CD4-positive, CD25-positive, alpha-beta regulatory T cell (primary cell): Measurements from ENCODE around the gene NHSL2. TPM values are rescaled to one million over a fixed set of nuclear protein-coding genes. Genes with fewer than 3 reads are reported as not detected.
A peak's percentile ranks its signal among the peaks of the same experiment; 100 is the strongest.

Experiments
- ATAC-seq, 2 donors: fragments of 150-1000 bp; cut with Tn5 transposase; one replicate each; pipeline ENCODE4 v1.10.0; 2021; ENCODE audit warnings: low read depth in 2 of 2, moderate number of reproducible peaks in 2 of 2, moderate library complexity in 1 of 2
- DNase-seq, 3 donors: peaks; one replicate each; pipeline versions ENCODE4 v3.0.0 to v3.0.0-alpha.2; 2012 to 2022; ENCODE audit warnings: mixed read lengths in 1 of 3
- H3K27ac ChIP-seq: one replicate; pipeline ENCODE4 v1.7.0; 2013; ENCODE audit warnings: mild to moderate bottlenecking, low read length; ENCODE audit not compliant: insufficient read depth, poor library complexity, severe bottlenecking
- H3K27me3 ChIP-seq: one replicate; pipeline ENCODE4 v1.7.0; 2013; ENCODE audit warnings: low read length; ENCODE audit not compliant: control insufficient read depth, insufficient read depth
- H3K36me3 ChIP-seq: one replicate; pipeline ENCODE4 v1.7.0; 2013; ENCODE audit warnings: mild to moderate bottlenecking, low read length, moderate library complexity; ENCODE audit not compliant: control insufficient read depth, insufficient read depth
- H3K4me1 ChIP-seq: 2 replicates; pipeline ENCODE4 v1.7.0; 2013; ENCODE audit warnings: mild to moderate bottlenecking, low read length; ENCODE audit not compliant: insufficient read depth, control insufficient read depth, poor library complexity, severe bottlenecking
- H3K4me3 ChIP-seq: one replicate; pipeline ENCODE4 v1.7.0; 2013; ENCODE audit warnings: low read depth, mild to moderate bottlenecking, low read length, moderate library complexity
- H3K9me3 ChIP-seq, 2 experiments: 1 replicate in 1 of 2; 2 replicates in 1 of 2; pipeline ENCODE4 v1.7.0; 2013; ENCODE audit warnings: low read length in 2 of 2, mild to moderate bottlenecking in 1 of 2, moderate library complexity in 1 of 2; ENCODE audit not compliant: control insufficient read depth in 2 of 2
- H3K27ac Mint-ChIP-seq, 3 donors: one replicate each; pipeline ENCODE4 v1.8.0; 2020 to 2022; ENCODE audit warnings: mild to moderate bottlenecking in 3 of 3, mixed read lengths in 3 of 3, moderate library complexity in 2 of 3
- H3K27me3 Mint-ChIP-seq: one replicate; pipeline ENCODE4 v1.8.0; 2022; ENCODE audit warnings: mild to moderate bottlenecking, mixed read lengths
- H3K36me3 Mint-ChIP-seq: one replicate; pipeline ENCODE4 v1.8.0; 2020; ENCODE audit warnings: mixed read lengths
- H3K4me1 Mint-ChIP-seq, 4 donors: one replicate each; pipeline ENCODE4 v1.8.0; 2020 to 2022; ENCODE audit warnings: mixed read lengths in 4 of 4, mild to moderate bottlenecking in 1 of 4
- H3K4me3 Mint-ChIP-seq, 4 donors: one replicate each; pipeline ENCODE4 v1.8.0; 2020 to 2022; ENCODE audit warnings: mild to moderate bottlenecking in 4 of 4, mixed read lengths in 4 of 4, moderate library complexity in 3 of 4
- H3K9me3 Mint-ChIP-seq, 7 donors: one replicate each; pipeline ENCODE4 v1.8.0; 2020 to 2022; ENCODE audit warnings: mixed read lengths in 7 of 7, mild to moderate bottlenecking in 3 of 7, moderate library complexity in 2 of 7
- polyA plus RNA-seq, 4 donors: library from polyadenylated mRNA; unstranded; fragments of 300-500 nt; fragmentation: Illumina TruSeq; gene quantifications; one replicate each; pipeline ENCODE4 v1.2.3, GENCODE V29; 2021
- total RNA-seq: library from RNA; stranded (reverse); gene quantifications from one replicate; pipeline ENCODE4 v1.2.3, GENCODE V29; 2022

Gene NHSL2
- total and polyA plus RNA-seq, 5 donors from 2014 or later: 1.5 to 6.7 (median 2.2) TPM

DNA sequence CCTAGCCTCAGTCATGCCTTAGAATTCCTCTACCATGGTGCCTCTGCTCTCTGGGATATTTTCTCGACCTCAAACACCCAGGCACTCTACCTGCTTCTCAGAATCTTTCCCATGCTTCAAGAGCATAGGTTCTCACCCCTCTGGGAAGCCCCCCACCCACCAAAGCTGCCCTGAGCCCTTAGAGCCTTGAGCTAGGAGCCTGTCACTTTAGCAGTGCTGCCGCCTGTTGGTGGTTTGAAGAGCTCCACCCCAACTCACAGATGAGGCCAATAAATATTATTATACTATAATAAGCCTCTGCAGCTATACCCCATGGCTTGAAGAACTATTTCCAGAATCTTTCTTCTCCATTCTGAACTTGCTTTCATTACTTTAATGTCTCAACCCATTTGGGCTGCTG is 111.3 kb downstream of the NHSL2 start:
- Mint-ChIP-seq H3K27ac (no peak overlapping the region), H3K27me3 (peaks cover 9% of the 10 kb centered on the region), H3K36me3 (no peaks in the 10 kb centered on the region), H3K4me1 (peaks cover 0 to 6% (median 2%) of the 10 kb centered on the region in 4 donors), H3K4me3 (no peak overlapping the region), H3K9me3 (peaks cover 0 to 3% (median 0%) of the 10 kb centered on the region in 7 donors)
- peak in 1 of 3 donors; percentile 33 for DNase-seq
- no peaks in the 10 kb centered on the region for H3K9me3 ChIP-seq
- no peak overlapping the region for H3K27ac ChIP-seq
- H3K36me3 ChIP-seq: no peaks in the 10 kb centered on the region
- peaks cover 4% of the 10 kb centered on the region for H3K4me1 ChIP-seq
- no peaks in the 10 kb centered on the region for H3K27me3 ChIP-seq
- no peak overlapping the region for H3K4me3 ChIP-seq
- no peak for ATAC-seq

DNA sequence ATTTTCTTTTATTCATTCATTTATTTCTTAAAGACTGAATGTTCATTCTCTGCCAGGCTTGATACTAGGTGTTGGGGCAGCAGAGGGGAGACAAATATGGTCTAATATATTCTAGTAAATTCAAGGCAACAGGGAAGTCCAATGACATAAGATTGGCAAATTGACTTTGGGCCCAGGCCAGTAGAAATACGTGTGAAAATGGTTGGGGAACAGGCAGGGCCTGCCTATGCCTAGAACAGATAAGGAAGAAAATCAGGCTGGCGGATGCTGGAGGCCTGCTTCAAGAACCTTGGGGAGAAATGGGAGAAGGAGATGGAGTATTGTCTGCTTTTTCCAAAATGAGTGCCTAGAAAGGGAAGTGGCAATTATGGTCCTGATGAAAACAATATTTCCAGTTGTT is 112.4 kb downstream of the NHSL2 start:
- Mint-ChIP-seq H3K4me1 (peaks cover 0 to 6% (median 2%) of the 10 kb centered on the region in 4 donors), H3K9me3 (peaks cover 0 to 3% (median 0%) of the 10 kb centered on the region in 7 donors), H3K36me3 (no peaks in the 10 kb centered on the region), H3K4me3 (no peak overlapping the region), H3K27me3 (peaks cover 8% of the 10 kb centered on the region), H3K27ac (no peak overlapping the region)
- peaks cover 4% of the 10 kb centered on the region for H3K4me1 ChIP-seq
- ATAC-seq (no peak), DNase-seq (no peak)
- H3K27ac ChIP-seq: no peak overlapping the region
- H3K36me3 ChIP-seq: no peaks in the 10 kb centered on the region
- no peaks in the 10 kb centered on the region for H3K9me3 ChIP-seq
- no peak overlapping the region for H3K4me3 ChIP-seq
- H3K27me3 ChIP-seq: no peaks in the 10 kb centered on the region

DNA sequence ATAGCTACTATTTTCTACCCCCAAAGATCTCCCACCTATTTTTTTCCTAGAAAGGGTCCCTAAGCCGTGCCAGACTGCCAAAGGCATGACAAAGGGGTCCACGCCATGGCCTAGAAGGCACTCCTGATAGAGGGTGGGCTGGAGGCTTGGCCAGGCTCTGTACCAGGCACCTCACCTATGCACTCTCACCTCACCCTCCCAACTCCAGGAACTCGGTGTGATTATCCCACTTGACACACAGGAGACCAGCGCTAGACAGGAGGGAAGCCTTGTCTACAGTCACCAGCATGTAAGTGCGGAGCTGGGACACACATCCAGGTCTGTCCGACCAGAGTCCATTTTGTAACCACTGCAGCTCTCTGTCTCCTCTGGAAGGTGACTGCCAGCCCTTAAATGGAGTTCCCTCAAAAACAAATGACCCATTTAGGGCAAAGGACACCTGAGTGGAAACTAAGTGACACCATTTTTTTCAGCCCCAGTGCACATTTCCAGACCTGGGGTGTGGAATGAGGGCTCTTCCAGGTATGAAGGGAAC is 114.7 kb downstream of the NHSL2 start:
- Histone ChIP-seq H3K27ac (no peak overlapping the region), H3K4me3 (no peak overlapping the region), H3K36me3 (no peaks in the 10 kb centered on the region), H3K4me1 (no peaks in the 10 kb centered on the region), H3K27me3 (no peaks in the 10 kb centered on the region), H3K9me3 (no peaks in the 10 kb centered on the region)
- ATAC-seq (no peak), DNase-seq (no peak)
- H3K4me1 Mint-ChIP-seq: peaks cover 0 to 4% (median 2%) of the 10 kb centered on the region in 4 donors
- no peak overlapping the region for H3K27ac Mint-ChIP-seq
- H3K27me3 Mint-ChIP-seq: peaks cover 8% of the 10 kb centered on the region
- H3K4me3 Mint-ChIP-seq: no peak overlapping the region
- no peaks in the 10 kb centered on the region for H3K36me3 Mint-ChIP-seq
- peaks cover 0 to 3% (median 0%) of the 10 kb centered on the region in 7 donors for H3K9me3 Mint-ChIP-seq

DNA sequence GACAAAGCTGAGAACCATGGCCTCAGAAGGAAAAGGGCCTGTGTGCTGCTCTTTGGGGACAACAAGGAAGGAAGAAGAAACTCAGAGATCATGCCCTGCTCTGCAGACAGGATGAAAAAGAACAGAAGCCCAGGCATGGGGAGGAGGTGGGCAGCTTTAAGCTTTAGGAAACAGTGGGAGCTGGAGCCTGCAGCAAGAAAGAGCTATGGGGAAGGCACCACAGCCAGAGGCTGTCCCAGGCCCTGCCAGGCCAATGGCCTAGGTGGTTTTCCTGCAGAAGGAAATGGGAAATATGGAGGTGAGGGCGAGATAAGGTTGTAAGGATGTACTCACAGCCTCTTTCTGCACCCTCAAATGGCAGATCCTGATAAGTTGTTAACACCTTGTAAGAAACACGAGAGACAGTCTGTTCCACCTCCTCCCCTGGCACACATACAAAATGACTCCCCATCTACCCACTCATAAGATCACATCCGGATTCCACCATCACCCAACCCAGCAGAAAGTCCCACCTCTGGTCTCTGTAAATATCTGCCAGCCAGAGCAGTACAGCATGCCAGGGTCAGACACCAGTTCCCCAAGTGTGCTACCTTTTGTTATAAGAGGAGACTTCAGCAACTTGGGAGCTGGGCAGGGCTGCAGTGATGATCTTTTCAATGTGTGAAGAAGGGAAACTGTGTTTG is 115.8 kb downstream of the NHSL2 start:
- Mint-ChIP-seq H3K36me3 (no peaks in the 10 kb centered on the region), H3K27ac (no peak overlapping the region), H3K4me1 (peaks cover 0 to 2% (median 0%) of the 10 kb centered on the region in 4 donors), H3K4me3 (no peak overlapping the region), H3K9me3 (peaks cover 0 to 1% (median 0%) of the 10 kb centered on the region in 7 donors), H3K27me3 (peaks cover 8% of the 10 kb centered on the region)
- Histone ChIP-seq H3K36me3 (no peaks in the 10 kb centered on the region), H3K4me1 (no peaks in the 10 kb centered on the region), H3K27ac (no peak overlapping the region), H3K27me3 (no peaks in the 10 kb centered on the region), H3K4me3 (no peak overlapping the region), H3K9me3 (no peaks in the 10 kb centered on the region)
- ATAC-seq: no peak
- no peak for DNase-seq

DNA sequence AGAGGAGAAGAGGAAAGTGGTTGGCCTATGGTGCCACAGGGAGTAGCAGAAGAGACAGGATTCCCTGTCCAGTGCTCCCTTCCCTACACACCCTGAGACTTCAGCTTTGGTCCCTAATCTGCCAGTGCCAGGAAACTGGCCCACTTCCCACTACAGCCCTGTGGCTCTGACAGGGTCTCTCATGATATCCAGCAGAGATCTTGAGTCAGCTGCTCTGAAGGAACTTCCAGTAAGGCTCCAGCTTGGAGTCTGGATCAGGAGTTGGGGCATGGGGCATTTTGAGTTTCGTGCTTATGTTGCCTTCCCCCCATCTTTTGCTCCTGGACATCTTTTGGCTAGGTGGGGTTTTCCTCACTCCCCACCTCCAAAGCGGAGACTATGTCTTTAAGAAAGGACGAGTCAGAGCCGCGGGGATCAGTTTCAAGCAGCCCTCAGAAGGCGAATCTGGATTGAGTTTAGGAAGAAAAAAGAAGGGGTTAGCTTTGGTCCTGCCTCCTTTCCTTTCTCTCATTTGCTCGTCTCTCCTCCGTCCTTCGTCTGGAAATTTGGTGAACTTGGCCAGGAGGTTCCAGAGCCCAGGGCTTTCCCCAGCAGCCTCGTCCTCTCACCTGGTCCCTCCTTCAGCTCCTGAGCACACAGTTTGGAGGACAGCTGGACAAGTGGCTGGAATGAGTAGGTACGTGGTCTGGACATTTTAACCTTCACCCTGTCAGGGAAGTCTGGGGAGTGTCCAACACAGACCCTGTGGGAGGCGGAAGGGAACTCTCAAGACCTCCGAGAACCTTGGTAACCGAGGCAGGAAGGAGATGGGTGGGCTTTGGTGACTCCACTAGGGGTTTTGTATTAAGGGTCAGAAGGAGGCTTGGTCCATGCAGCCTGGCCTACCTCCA is 116.6 kb downstream of the NHSL2 start:
- no peak for ATAC-seq
- Histone ChIP-seq H3K27me3 (no peaks in the 10 kb centered on the region), H3K27ac (no peak overlapping the region), H3K9me3 (no peaks in the 10 kb centered on the region), H3K36me3 (no peaks in the 10 kb centered on the region), H3K4me1 (no peaks in the 10 kb centered on the region), H3K4me3 (no peak overlapping the region)
- DNase-seq: no peak
- Mint-ChIP-seq H3K27ac (no peak overlapping the region), H3K9me3 (no peaks in the 10 kb centered on the region), H3K4me3 (no peak overlapping the region), H3K27me3 (peaks cover 4% of the 10 kb centered on the region), H3K36me3 (no peaks in the 10 kb centered on the region), H3K4me1 (peaks cover 0 to 2% (median 0%) of the 10 kb centered on the region in 4 donors)

DNA sequence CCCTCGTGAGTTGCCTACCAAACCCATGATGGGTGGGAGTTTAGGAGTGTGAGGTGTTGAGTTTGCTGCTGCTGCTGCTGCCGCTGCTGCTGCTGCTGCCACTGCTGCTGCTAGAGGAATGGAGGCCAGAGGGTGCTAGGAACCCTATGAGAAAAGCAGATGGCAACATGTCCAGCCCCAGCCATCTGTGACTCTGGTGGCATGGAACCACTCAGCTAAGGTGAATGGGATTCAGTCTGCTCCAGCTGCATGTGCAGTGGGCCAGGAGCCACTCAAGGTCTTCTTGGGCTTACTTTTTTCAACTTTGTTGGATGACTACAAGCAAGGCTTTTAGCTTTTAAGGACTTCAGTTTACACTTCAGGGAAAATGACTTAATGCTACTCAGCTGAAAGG is 117.3 kb downstream of the NHSL2 start:
- H3K27me3 Mint-ChIP-seq: peaks cover 4% of the 10 kb centered on the region
- Histone ChIP-seq H3K27me3 (no peaks in the 10 kb centered on the region), H3K9me3 (no peaks in the 10 kb centered on the region), H3K36me3 (no peaks in the 10 kb centered on the region), H3K4me3 (no peak overlapping the region), H3K27ac (no peak overlapping the region), H3K4me1 (no peaks in the 10 kb centered on the region)
- no peak for DNase-seq
- H3K4me1 Mint-ChIP-seq: peaks cover 0 to 2% (median 0%) of the 10 kb centered on the region in 4 donors
- H3K4me3 Mint-ChIP-seq: no peak overlapping the region
- no peak overlapping the region for H3K27ac Mint-ChIP-seq
- no peaks in the 10 kb centered on the region for H3K36me3 Mint-ChIP-seq
- no peaks in the 10 kb centered on the region for H3K9me3 Mint-ChIP-seq
- ATAC-seq: no peak

DNA sequence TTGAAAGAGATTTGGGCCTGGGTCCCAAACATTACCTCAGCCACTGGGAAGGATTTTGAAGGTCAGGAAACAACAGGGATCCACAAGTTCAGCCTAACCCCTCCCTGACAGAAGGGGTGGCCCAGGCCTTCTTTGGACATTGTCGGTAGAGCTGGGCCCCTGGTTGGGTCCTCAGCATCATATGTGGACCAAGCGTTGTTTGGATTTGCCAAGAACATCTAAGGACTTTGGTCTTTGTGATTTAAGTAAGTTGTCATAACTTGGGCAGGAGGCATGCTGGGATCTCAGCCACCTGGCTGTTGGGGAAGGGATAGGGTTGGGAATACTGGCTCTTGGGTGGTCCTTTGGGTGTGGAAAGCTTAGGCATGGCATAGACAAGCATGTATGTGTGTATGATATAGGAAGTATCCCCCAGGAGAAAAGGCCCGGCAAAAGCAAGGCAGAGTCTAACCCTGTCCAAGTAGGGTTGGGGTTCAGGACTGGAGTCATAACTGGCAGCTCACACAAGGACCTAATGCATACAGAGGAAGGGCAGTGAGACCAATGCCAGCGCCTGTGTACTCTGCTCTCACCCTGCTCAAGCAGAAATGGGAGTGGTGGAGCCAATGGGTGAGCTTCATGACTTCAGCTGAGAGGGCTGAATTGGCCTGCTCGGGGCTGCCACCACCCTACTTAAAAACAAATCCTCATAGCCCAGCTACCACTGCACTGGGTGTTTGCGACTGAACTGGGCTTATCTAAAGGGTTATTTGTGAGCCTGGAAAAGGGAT is 118.2 kb downstream of the NHSL2 start:
- H3K27me3 Mint-ChIP-seq: peaks cover 4% of the 10 kb centered on the region
- H3K36me3 Mint-ChIP-seq: no peaks in the 10 kb centered on the region
- no peaks in the 10 kb centered on the region for H3K9me3 Mint-ChIP-seq
- DNase-seq (no peak), ATAC-seq (no peak)
- H3K4me1 Mint-ChIP-seq: peaks cover 0 to 2% (median 0%) of the 10 kb centered on the region in 4 donors
- no peaks in the 10 kb centered on the region for H3K4me1 ChIP-seq
- no peak overlapping the region for H3K4me3 ChIP-seq
- no peak overlapping the region for H3K27ac ChIP-seq
- H3K27me3 ChIP-seq: no peaks in the 10 kb centered on the region
- no peaks in the 10 kb centered on the region for H3K9me3 ChIP-seq
- no peaks in the 10 kb centered on the region for H3K36me3 ChIP-seq
- H3K27ac Mint-ChIP-seq: no peak overlapping the region
- no peak overlapping the region for H3K4me3 Mint-ChIP-seq
